HFFc6 (cell line): ENCODE measurements around the gene TIAM2. TPM values are rescaled to one million over a fixed set of nuclear protein-coding genes. Genes with fewer than 3 reads are reported as not detected.

ENCODE experiments used
- DNase-seq: peaks from one replicate; pipeline ENCODE4 v3.0.0-alpha.2; 2018
- H3K27ac Mint-ChIP-seq: 2 replicates; pipeline ENCODE4 v1.8.0; 2020; ENCODE audit warnings: mild to moderate bottlenecking, mixed read lengths
- H3K27me3 Mint-ChIP-seq: 2 replicates; pipeline ENCODE4 v1.8.0; 2021; ENCODE audit warnings: mild to moderate bottlenecking, moderate library complexity, mixed read lengths; ENCODE audit not compliant: insufficient read depth
- H3K36me3 Mint-ChIP-seq: 2 replicates; pipeline ENCODE4 v1.8.0; 2021; ENCODE audit warnings: low read depth, mixed read lengths
- H3K4me1 Mint-ChIP-seq: 2 replicates; pipeline ENCODE4 v1.8.0; 2020; ENCODE audit warnings: low read depth, mixed read lengths
- H3K4me3 Mint-ChIP-seq: 2 replicates; pipeline ENCODE4 v1.8.0; 2020; ENCODE audit warnings: mild to moderate bottlenecking, moderate library complexity, mixed read lengths
- H3K9me3 Mint-ChIP-seq: 2 replicates; pipeline ENCODE4 v1.8.0; 2020; ENCODE audit warnings: mild to moderate bottlenecking, mixed read lengths
- CTCF ChIP-seq: fragments of 200-600 bp; sonication (generic); IDR thresholded peaks from 2 replicates; pipeline ENCODE4 v1.5.0; 2021; ENCODE audit warnings: antibody characterized with exemption, mild to moderate bottlenecking
- total RNA-seq, 6 experiments: library from RNA; stranded (reverse); fragmentation: NEBNext Ultra II Directional; extraction: Animal tissue kit (Norgen Biotek cat#: 25700); gene quantifications; 2 replicates in 1 of 6; 3 replicates in 5 of 6; pipeline ENCODE4 v1.2.3, GENCODE V29; 2021

Gene TIAM2
- total RNA-seq, 6 experiments from 2014 or later, result 7.2 to 11.2 (median 9.4) TPM

DNA sequence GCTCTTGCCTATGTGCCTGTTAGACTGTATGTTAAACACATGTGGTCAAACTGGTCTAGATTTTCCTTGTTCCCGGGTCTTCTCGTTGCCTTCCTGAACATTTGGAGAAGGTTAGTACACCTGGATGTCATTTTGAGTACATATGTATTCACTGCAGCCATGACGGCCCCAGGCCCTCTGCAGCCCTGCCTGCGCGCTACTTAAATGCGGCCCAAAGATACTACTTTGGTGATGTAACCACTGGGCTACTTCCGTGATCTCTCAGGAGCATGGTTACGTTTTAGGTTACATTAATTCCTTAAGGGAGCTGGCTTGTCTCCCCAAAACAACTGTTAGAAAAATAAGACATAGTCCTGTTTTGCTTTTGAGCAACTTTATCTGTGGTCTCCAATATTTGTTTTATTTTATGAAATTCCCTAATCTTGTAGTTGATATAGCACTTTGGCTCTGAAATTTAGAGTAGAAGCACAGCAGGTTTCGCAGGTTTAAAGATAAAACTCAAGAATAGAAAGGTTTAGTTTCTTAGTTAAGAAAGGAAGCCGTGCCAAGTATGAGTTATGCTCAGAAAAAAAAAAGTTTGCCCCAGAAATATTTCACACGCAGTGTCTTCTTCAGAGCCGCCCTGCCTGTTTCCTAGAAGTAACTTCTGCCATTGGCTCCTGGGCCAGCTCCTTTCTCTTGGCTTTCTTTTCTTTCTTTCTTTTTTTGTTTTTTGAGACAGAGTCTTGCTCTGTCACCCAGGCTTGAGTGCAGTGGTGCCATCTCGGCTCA, 38.1 kb downstream of the TIAM2 start:
- H3K36me3 Mint-ChIP-seq, result no peaks in the 10 kb centered on the region; the same call in 1 of the 2 replicates
- H3K4me1 Mint-ChIP-seq, result peaks cover 7% of the 10 kb centered on the region
- no peaks in the 10 kb centered on the region for H3K9me3 Mint-ChIP-seq
- no peak overlapping the region for H3K27ac Mint-ChIP-seq
- H3K4me3 Mint-ChIP-seq, result no peak overlapping the region
- no peak for TF ChIP-seq CTCF
- no peaks in the 10 kb centered on the region; the same call in 1 of the 2 replicates for H3K27me3 Mint-ChIP-seq
- no peak for DNase-seq

GRCh38 chr6:155036907-155037306, 41.8 kb downstream of the TIAM2 start:
- Mint-ChIP-seq H3K4me3 (no peak overlapping the region), H3K4me1 (no peaks in the 10 kb centered on the region), H3K36me3 (no peaks in the 10 kb centered on the region; the same call in 1 of the 2 replicates), H3K27ac (no peak overlapping the region), H3K9me3 (no peaks in the 10 kb centered on the region), H3K27me3 (peaks cover under 1% of the 10 kb centered on the region)
- no peak for DNase-seq
- TF ChIP-seq CTCF, result no peak

DNA sequence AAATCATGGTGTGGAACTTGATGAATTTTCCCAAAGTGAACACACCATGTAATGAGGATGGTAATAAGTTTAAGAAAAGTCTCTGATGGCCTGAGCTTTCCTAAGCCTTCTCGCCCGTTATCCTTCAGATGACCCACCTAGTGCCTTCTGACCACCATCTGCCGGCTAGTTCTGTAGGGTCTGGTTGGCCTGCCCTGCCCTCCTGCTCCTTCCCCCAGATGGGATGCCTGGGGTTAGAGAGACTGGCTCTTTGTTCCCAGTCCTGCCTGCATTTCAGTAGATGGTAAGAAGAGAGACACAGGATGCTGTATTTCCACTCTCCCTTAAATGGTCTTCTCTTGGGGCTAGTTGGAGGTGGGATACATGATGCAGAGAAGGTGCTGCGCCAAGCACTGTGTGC, 43.0 kb downstream of the TIAM2 start:
- Mint-ChIP-seq H3K4me1 (no peaks in the 10 kb centered on the region), H3K27me3 (peaks cover 5% of the 10 kb centered on the region), H3K36me3 (no peaks in the 10 kb centered on the region; the same call in 1 of the 2 replicates), H3K4me3 (no peak overlapping the region), H3K9me3 (no peaks in the 10 kb centered on the region), H3K27ac (no peak overlapping the region)
- TF ChIP-seq CTCF, result no peak
- DNase-seq, result no peak

DNA sequence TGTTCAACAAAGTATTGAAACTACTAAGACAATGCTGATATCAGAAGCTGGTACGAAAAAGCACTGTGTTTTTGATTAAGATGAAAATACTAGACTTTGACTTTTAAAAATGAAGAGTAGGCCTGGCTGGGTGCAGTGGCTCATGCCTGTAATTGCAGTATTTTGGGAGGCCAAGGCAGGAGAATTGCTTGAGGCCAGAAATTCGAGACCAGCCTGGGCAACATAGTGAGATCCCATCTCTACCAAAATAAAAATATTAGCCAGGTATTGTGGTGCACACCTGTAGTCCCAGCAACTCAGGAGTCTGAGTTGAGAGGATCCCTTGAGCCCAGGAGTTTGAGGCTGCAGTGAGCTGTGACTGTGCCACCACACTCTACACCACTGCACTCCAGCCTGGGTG, 43.4 kb downstream of the TIAM2 start:
- peaks cover 5% of the 10 kb centered on the region for H3K27me3 Mint-ChIP-seq
- no peak overlapping the region for H3K27ac Mint-ChIP-seq
- no peaks in the 10 kb centered on the region; the same call in 1 of the 2 replicates for H3K36me3 Mint-ChIP-seq
- H3K9me3 Mint-ChIP-seq, result no peaks in the 10 kb centered on the region
- no peak overlapping the region for H3K4me3 Mint-ChIP-seq
- H3K4me1 Mint-ChIP-seq, result no peaks in the 10 kb centered on the region
- DNase-seq, result no peak
- TF ChIP-seq CTCF, result no peak

- TF ChIP-seq CTCF, result no peak
- Mint-ChIP-seq H3K27ac (no peak overlapping the region), H3K27me3 (peaks cover 5% of the 10 kb centered on the region), H3K4me1 (no peaks in the 10 kb centered on the region), H3K36me3 (no peaks in the 10 kb centered on the region), H3K9me3 (no peaks in the 10 kb centered on the region), H3K4me3 (no peak overlapping the region)
- DNase-seq, result no peak
These were observed 44.5 kb downstream of the TIAM2 start for GRCh38 chr6:155039618-155040017.
